Endometrial microvascular endothelial cells (primary cell): ENCODE measurements around the gene SALL1. TPM values are rescaled to one million over a fixed set of nuclear protein-coding genes. Genes with fewer than 3 reads are reported as not detected.

Experiments used
- in situ Hi-C: cut with HindIII; loops from 2 replicates; pipeline ENCODE4 v1.10.0; 2017; ENCODE audit warnings: low sequenced_read_pairs, low pct_unique_long_range_greater_than_20kb; ENCODE audit errors: inconsistent ontology term
- total RNA-seq: library from RNA; depleted of rRNA; stranded (reverse); fragments of >200 nt; gene quantifications from one replicate; pipeline ENCODE4 v1.2.3, GENCODE V29; 2015; ENCODE audit errors: inconsistent ontology term

The SALL1 gene
- total RNA-seq, 1 donor from 2014 or later: under 0.01 TPM

DNA sequence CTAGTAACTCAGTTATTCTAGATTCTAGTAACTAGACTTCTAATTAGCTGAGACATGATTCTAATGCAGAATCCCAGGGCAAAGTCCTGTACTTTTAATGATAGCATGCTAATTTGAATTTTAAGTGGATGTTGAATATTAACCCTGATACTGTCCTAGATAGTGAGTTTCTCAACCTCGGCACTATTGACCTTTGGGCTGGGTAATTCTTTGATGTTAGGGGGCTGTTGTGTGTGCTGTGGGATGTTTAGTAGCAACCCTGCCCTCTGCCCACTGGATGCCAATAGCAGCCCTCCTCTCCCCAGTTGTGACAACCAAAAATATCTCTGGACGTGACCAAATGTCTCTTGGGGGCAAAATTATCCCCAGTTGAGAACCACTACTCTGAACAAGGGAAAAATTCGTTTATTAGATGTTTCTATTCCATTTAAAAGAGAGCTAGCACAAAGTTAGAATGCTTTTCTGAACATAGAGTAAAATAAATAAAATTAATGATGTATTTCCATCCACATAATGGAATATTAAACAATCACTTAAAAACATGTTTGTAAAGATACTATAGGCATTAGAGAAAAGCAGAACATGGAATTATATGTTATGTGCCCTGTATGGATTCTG is 30.2 kb downstream of the SALL1 start:
- in situ Hi-C loops: no loop called here

DNA sequence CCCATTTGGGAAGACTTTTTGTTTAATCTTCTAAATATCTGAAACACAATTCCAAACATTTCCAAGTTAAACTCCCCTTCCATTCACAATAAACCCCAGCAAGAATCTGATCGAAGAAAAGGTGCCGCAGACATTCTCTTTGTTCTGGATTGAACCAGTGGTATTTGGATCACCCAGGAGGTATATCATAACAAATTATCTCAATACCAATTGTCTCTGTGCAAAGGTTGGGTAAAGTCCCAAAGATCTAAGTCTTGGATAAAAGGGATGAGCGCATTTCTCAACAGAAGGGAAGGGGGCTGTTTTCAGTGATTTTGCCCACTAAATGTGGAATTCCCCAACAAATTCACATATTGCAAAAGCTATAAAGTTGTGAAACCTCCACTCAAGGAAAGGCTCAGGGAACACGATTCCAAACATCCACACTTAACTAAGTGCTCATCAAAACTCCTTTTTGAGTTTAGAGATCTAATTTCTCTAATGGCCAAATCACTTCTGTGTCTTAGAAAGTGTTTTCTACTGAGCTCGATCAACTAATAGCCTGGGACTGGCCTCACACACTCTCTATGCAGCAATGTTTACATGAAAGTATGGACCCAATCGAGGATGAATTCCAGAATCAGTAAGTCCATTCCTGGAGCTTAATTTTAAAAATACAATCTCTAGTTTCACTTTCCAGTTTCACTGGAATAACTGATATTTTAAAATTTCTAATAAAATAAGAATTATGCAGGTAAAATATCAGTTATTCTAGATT is 30.9 kb downstream of the SALL1 start:
- in situ Hi-C loops: no loop called here

DNA sequence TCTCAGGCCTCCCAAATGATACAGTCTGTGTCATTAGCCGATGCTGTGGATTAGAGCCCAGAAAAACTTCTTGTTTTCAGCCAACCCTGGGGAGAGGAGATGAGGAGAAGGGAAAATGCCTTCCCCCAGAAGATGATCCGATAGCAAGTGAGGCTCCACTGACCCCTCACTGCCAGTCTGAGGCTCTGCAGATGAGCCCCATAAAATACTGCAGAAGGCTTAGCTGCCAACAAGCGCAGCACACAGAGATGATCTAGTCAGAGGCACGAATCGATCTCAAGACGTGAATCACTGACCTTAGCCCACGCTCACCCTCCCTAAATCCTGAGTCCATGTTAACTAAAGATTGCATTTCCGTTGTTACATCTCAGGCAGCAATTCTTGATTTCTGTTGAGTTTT is 31.5 kb downstream of the SALL1 start:
- in situ Hi-C loops: no loop called here

DNA sequence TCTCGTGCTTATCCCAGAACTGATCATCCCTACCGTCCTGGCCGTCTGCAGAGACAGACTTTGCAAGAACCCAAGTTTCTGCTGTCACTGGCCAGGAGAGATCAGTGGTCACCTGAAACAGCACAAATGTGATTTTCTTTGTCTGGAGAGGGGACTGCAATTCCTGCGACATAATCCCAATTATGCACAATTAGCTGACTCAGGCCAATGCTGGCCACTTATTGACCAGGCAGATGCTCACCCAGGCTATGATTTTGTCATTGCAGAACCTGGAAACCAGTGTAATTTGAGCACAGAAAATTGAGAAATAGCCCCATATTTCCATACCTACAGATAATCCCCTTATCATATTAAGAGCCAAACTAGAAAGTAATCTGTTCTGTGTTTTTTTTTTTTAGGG is 34.7 kb downstream of the SALL1 start:
- in situ Hi-C loops: no loop called here

DNA sequence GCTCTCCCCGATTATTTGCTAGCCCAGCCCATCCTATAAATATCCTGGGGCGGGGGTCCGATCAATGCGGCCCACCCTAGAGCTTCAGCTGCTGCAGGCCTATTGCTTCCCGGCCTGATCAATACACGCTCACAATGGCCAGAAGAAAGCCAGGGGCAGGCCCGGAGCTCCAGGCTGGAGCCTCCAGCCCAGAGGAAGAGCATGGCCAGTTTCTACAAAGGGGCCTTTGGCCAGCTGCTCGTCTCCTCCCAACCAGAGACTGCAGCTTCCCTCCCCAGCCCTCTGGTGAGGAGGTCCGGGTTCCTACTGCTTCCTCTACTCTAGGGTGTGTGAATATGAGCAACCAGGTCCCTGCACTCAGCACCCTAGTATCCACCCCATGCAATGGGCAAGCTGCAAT is 36.7 kb downstream of the SALL1 start:
- in situ Hi-C loops: no loop called here

DNA sequence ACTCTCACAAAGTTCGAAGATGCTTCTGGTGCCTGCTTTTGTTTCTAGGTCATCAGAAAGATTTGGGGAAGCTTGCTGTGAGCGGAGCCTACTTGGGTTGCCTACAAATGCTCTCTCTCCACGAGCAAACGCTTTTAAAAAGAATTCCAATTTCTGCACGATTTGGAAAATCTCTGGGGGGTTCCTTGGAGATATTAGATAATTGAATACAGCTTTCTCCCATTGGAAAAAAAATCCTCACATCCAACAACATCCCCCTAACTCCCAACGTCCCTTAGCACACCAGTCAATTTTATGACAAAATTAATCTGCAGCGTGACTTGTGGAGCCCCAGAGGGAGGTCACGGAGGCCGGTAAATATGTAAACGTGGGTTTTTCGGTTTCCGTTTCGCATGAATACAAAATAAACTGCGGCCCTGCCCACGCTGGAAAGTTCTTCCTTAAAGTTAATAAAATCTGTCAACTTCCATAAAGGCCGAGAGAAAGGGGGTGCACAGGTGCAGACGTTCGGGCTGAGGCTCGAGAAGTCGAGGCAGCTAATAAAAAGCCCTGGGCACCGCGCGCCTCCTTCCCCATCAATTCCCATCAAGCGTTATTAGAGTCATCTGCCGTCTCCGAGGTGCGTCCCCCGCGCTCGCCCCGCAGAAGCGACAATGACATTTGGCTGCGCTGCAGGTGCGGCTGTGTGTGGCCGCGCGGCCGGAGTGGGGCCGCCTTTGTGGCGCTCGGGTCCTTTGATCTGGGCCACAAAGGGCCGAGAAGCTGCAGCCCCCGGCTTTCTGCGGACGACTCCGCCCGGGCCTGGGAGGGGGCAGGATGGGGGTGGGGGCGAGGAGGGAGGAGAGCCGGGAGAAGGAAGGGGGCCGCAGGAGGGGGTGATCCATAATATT is 37.6 kb downstream of the SALL1 start:
- in situ Hi-C loops: no loop called here

DNA sequence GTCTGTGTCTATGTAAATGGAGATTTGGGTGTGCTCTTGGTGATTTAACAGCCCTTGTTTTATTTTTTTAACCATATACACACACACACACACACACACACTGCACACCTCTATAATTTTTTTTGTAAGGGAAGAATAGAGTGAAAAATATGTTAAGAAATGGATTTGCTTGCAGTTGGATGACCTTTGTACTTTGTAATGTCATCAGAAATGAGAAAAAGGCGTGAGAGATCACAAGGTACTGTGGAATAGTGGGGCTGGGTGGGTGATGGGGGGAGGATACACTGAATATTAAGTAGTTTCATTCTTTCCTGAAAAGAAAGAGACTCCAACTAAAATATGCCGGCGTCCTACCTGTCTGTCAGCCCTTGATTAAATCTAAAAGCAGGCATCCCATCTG is 38.7 kb downstream of the SALL1 start:
- in situ Hi-C loops: no loop called here

GRCh38 chr16:51111759-51112158 is 39.3 kb downstream of the SALL1 start:
- in situ Hi-C loops: no loop called here

GRCh38 chr16:51110700-51111157 is 40.3 kb downstream of the SALL1 start:
- in situ Hi-C loops: no loop called here

- in situ Hi-C loops: no loop called here
Observed at GRCh38 chr16:51109173-51109572, 41.9 kb downstream of the SALL1 start.

DNA sequence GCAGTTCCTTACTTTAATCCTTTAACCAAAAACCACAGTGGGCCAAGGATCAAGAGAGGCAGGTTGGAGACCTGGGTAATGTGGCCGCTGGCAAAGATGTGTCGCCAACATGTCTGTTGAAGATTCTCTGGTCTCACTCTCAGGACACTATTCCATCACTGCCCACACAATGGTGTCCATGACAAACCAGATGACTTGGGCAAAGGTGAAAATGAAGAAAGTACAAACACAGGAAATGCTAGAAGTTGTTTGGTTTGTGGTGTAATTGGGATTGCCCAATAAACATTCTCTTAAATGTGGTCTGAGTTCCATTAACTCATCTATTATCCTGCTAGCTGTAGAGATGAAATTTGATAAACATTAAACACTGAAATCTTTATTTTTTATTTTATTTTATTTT is 43.3 kb downstream of the SALL1 start:
- in situ Hi-C loops: no loop called here

DNA sequence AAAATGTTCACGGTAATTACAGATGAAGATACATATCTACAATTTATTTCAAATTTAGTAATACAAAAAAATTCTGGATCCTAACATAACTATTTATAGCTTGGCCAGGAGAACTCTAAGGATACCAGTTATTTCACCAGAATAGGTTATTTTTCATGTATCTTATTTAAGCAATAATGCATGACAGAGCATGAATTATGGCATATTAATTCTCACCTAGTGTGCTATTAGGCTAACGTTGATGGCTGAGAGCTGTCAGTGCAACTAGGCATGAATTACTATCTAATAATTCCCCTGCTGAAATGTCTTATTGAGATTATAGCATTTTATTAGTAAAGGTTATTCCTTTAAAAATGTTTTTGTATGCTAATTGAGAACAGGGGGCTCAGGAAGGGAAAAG is 44.5 kb downstream of the SALL1 start:
- in situ Hi-C loops: no loop called here

- in situ Hi-C loops: no loop called here
Observed at GRCh38 chr16:51103590-51103989, 47.5 kb downstream of the SALL1 start.

GRCh38 chr16:51097729-51098128 is 53.3 kb downstream of the SALL1 start:
- in situ Hi-C loops: no loop called here

DNA sequence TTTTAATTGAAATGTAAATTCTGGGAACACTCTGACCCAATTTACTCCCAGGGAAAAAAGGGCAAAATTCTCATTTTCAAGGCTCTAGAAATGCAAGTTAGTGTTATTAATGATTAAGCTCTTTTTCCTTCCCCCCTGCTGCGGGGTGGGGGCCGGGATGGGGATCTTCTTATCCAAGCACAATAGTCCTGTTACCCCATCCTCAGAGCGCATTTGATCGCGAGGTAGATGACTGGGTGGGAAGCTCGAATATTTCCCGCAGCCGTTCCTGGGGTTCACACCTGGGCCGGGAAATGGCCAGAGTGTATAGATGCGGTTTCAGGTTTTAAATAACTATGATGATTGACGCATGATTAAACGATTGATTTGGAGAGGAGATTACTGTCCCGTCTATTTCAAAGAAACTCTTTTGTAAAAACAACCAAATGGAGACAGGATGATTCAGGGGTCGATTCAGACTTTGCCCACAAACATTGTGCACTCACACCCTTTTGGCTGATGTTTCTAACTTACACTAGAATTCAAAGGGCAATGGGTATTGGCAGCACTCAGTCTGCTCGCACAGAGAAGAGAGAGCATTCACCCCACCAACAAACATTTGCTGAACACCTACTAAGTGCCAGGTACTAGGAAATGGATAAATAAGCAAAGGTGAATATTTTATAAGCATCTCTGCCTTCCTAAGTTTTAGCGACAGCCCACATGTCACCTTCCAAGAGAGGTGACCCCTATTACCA is 55.0 kb downstream of the SALL1 start:
- in situ Hi-C loops: no loop called here

- in situ Hi-C loops: no loop called here
Observed at GRCh38 chr16:51095084-51095881, 55.8 kb downstream of the SALL1 start.

DNA sequence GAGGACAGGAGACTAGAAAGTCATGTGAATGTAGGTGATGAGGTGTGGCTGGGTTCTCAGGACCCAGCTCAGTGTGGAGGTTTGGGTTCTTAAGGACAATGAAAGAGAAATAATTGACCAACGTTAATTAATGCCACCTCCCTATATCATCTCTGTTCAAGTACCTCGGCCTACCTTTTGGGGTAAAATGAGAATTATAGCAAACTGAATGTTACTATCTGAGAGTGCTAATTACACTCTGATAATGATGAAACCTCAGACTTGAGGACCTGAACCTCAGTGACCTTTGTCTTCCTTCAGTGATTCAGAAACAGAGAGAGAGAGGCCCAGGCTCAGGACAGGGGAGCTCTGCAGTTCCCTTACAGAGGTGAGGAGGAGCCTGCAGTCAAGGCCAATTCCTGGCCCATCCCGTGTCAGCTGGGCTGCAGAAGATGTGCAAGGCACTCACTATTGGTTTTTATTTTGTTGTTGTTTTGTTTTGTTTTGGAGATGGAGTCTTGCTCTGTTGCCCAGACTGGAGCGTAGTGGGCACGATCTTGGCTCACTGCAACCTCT is 57.3 kb downstream of the SALL1 start:
- in situ Hi-C loops: no loop called here
